Right hindlimb (tissue), 1 donor: ENCODE measurements around the gene ZC3H7B.

Experiments used
- DNase-seq: peaks from one replicate; pipeline ENCODE4 v3.0.0-alpha.2; 2018

Gene ZC3H7B

GRCh38 chr22:41358927-41359326 lies 57.6 kb downstream of the ZC3H7B start:
- no peak for DNase-seq

GRCh38 chr22:41359376-41359775 lies 58.1 kb downstream of the ZC3H7B start:
- DNase-seq: no peak

- no peak for DNase-seq
Measured at GRCh38 chr22:41360126-41360525, 58.8 kb downstream of the ZC3H7B start.

- no peak for DNase-seq
Measured at GRCh38 chr22:41361716-41362310, 60.5 kb downstream of the ZC3H7B start.

GRCh38 chr22:41362615-41363014 lies 61.3 kb downstream of the ZC3H7B start:
- no peak for DNase-seq

GRCh38 chr22:41364233-41364632 lies 62.9 kb downstream of the ZC3H7B start:
- DNase-seq: no peak

- DNase-seq: no peak
Measured at GRCh38 chr22:41364955-41365354, 63.6 kb downstream of the ZC3H7B start.

- no peak for DNase-seq
Measured at GRCh38 chr22:41365425-41365824, 64.1 kb downstream of the ZC3H7B start.

GRCh38 chr22:41366323-41367029 lies 65.2 kb downstream of the ZC3H7B start:
- DNase-seq: no peak

GRCh38 chr22:41367039-41367679 lies 65.8 kb downstream of the ZC3H7B start:
- peak; percentile 97 for DNase-seq

- DNase-seq: peak; percentile 52
Measured at GRCh38 chr22:41367680-41368542, 66.6 kb downstream of the ZC3H7B start.

- DNase-seq: peak; percentile 75
Measured at GRCh38 chr22:41368543-41369423, 67.5 kb downstream of the ZC3H7B start.

GRCh38 chr22:41369424-41369745 lies 68.1 kb downstream of the ZC3H7B start:
- no peak for DNase-seq

- DNase-seq: no peak
Measured at GRCh38 chr22:41369837-41370236, 68.5 kb downstream of the ZC3H7B start.

- no peak for DNase-seq
Measured at GRCh38 chr22:41377846-41378245, 76.5 kb downstream of the ZC3H7B start.

- DNase-seq: no peak
Measured at GRCh38 chr22:41380993-41381328, 79.6 kb downstream of the ZC3H7B start.

GRCh38 chr22:41381329-41382097 lies 80.2 kb downstream of the ZC3H7B start, which contains the start of gene TEF:
Gene TEF, plus strand, starts transcription at chr22:41381942. Its CDS starts 103 bp downstream, at chr22:41382045.
- peak; percentile 99 for DNase-seq

- no peak for DNase-seq
Measured at GRCh38 chr22:41382098-41382578, 80.8 kb downstream of the ZC3H7B start.

GRCh38 chr22:41382610-41383009 lies 81.3 kb downstream of the ZC3H7B start:
- no peak for DNase-seq

- no peak for DNase-seq
Measured at GRCh38 chr22:41383085-41383484, 81.8 kb downstream of the ZC3H7B start.

GRCh38 chr22:41384128-41384527 lies 82.8 kb downstream of the ZC3H7B start:
- DNase-seq: no peak
